HG02852 (cell line): ENCODE results near the gene PTPN6.
A peak's percentile ranks its signal among the peaks of the same experiment; 100 is the strongest.

Source experiments
- ATAC-seq: cut with Tn5 transposase; IDR thresholded peaks from one replicate; pipeline ENCODE4 v1.9.1; 2021; ENCODE audit warnings: mild to moderate bottlenecking, moderate library complexity; ENCODE audit not compliant: unreplicated experiment

Gene PTPN6

DNA sequence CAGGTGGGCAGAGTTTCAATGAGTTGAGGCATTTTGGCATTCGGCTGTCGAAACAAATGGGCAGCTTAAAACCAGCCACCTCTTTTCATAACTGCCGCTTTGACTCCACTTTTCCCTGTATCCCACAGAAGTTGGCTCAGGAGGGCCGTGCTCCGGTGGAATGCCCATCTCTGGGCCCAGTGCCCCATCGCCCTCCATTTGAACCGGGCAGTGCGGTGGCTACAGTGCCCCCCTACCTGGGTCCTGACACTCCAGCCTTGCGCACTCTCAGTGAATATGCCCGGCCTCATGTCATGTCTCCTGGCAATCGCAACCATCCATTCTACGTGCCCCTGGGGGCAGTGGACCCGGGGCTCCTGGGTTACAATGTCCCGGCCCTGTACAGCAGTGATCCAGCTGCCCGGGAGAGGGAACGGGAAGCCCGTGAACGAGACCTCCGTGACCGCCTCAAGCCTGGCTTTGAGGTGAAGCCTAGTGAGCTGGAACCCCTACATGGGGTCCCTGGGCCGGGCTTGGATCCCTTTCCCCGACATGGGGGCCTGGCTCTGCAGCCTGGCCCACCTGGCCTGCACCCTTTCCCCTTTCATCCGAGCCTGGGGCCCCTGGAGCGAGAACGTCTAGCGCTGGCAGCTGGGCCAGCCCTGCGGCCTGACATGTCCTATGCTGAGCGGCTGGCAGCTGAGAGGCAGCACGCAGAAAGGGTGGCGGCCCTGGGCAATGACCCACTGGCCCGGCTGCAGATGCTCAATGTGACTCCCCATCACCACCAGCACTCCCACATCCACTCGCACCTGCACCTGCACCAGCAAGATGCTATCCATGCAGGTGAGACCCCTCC, 12.6 kb upstream of the PTPN6 start:
- ATAC-seq: no peak

- no peak for ATAC-seq
Observed at GRCh38 chr12:6939191-6939540, 12.0 kb upstream of the PTPN6 start.

DNA sequence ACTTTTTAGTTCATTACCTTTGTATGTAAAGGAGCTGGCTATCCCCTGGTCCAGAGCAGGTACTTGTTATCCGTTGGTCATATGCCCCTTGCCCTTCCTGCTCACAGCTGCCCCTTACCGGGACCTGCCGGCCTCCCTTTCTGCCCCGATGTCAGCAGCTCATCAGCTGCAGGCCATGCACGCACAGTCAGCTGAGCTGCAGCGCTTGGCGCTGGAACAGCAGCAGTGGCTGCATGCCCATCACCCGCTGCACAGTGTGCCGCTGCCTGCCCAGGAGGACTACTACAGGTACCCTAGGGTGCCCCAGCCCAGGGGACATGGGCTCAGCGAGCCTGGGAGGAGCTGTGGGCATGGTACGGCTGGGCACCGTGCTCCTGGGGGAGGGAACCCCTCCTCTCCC, 9.9 kb upstream of the PTPN6 start:
- ATAC-seq: no peak

GRCh38 chr12:6941782-6942181, 9.4 kb upstream of the PTPN6 start:
- ATAC-seq: no peak

DNA sequence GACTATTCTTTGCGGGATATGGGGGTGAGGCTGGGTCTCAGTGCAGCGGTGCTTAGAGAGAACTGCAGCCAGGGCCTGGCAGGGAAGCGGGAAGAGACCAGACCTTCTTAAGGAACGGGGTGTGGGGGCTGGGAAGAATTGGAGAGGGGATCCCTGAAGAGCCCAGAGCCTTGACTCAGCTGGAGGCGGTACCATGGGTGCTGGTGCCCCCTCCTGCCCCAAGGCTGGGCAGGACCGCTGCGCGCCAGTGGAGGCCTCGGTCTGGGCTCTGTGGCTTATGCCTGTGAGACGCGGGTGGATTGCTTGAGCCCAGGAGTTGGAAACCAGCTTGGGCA, 8.9 kb upstream of the PTPN6 start:
- no peak for ATAC-seq

GRCh38 chr12:6943389-6943721, 7.8 kb upstream of the PTPN6 start:
- peak; percentile 28 for ATAC-seq

DNA sequence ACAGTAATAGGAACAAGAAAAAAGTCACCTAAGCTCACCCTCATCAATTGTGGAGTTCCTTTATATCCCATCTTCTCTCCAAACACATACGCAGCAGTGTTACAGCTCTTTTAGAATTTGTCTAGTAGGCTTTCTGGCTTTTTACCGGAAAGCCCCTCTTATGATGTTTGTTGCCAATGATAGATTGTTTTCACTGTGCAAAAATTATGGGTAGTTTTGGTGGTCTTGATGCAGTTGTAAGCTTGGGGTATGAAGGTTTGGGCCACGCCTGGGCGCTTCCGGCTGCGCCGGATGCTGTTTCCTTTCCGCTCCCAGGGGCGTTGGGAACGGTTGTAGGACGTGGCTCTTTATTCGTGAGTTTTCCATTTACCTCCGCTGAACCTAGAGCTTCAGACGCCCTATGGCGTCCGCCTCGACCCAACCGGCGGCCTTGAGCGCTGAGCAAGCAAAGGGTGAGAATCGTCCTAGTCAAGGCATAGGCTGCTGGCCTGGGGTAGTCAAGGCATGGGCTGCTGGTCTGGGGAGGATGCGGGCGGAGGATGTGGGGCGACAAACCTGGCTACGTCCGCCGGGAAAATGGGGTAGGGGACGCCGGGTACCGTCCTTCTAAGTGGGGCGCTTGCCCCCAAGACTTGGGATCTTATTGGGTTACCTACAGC, 7.3 kb upstream of the PTPN6 start, which contains the start of the genes C12orf57 and RNU7-1:
C12orf57 (plus strand) TSS at position 301 of the 659 bp plus-strand sequence; CDS start at position 401, 100 bp downstream.
RNU7-1 (plus strand) TSS at position 95 of the 659 bp plus-strand sequence.
- ATAC-seq: peak; percentile 33

DNA sequence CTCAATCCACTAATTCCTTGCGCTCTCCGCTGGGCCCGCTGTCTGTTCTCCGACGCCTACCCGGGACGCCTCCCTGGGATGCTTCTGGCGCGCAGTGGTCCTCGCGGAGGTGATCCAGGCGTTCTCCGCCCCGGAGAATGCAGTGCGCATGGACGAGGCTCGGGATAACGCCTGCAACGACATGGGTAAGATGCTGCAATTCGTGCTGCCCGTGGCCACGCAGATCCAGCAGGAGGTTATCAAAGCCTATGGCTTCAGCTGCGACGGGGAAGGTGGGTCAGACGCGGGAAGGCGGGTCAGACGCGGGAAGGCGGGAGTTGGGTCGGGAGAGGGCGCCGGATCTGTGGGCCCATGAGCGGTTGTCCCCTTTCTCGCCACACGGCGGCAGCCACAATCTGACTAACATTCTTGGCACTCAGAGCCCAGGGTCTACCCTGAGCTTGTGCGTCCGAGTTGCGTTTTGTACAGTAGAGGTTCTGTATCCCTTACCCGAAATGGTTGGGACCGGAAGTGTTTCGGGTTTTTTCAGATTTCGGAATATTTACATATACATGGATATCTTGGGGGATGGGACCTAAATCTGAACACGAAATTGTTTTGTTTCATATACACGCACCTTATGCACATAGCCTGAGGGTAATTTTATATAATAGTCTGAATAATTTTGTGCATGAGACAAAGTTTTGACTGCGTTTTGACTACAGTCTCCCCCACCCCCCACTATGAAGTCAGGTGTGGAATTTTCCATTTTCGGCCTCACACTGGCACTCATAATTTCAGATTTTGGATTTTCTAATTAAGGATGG, 6.6 kb upstream of the PTPN6 start:
- ATAC-seq: peak; percentile 48

DNA sequence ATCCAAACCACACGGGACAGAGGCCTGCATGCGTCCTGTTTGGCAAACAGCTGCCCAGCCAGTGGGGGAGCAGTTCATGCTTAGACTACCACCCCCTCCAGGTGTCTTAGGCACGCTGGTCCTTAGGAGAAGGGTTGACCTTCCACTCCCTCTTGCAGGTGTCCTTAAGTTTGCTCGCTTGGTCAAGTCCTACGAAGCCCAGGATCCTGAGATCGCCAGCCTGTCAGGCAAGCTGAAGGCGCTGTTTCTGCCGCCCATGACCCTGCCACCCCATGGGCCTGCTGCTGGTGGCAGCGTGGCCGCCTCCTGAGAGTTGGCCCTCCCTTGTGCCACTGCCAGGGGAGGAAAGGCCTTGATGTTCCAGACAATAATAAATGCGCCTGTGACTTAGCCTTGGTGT, 5.5 kb upstream of the PTPN6 start:
- no peak for ATAC-seq

- peak; percentile 25 for ATAC-seq
Observed at GRCh38 chr12:6946033-6946919, 4.9 kb upstream of the PTPN6 start.

GRCh38 chr12:6946920-6947374, 4.2 kb upstream of the PTPN6 start:
- no peak for ATAC-seq

DNA sequence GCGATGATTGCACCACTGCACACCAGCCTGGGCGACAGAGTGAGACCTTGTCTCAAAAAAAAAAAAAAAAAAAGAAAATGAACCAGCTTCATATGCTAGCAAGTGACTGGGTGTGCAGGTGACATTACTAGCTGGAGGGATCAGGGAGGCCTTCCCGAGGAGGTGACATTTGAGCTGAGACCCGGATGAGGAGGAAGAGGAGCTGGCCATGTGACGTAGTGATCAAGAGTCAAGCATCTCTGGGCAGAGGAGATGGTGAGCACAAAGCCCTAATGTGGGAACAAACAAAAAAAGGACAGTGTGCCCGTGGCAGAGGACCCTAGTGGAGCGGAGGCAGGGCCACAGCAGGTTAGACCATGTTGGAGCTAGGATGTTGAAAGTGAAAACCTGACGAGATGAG, 3.5 kb upstream of the PTPN6 start:
- no peak for ATAC-seq

GRCh38 chr12:6948873-6949594, 2.1 kb upstream of the PTPN6 start:
- ATAC-seq: no peak

GRCh38 chr12:6950401-6950801, 755 bp upstream of the PTPN6 start:
- no peak for ATAC-seq

- ATAC-seq: no peak
Observed at GRCh38 chr12:6951551-6952120, 480 bp downstream of the PTPN6 start.

GRCh38 chr12:6952121-6952862, 1.1 kb downstream of the PTPN6 start:
- no peak for ATAC-seq

- no peak for ATAC-seq
Observed at GRCh38 chr12:6952863-6953441, 1.8 kb downstream of the PTPN6 start.

GRCh38 chr12:6953442-6954315, 2.5 kb downstream of the PTPN6 start:
- peak; percentile 53 for ATAC-seq
